DND-41 (cell line): Measurements from ENCODE around the gene MPHOSPH8.
"Not testable (repeated sequence)": the region's sequence is repeated elsewhere in the genome, so short reads cannot be mapped to it uniquely, and the experiment has no call there.

Experiments
- ATAC-seq: fragments of 200-7000 bp; cut with Tn5 transposase; 3 replicates; pipeline ENCODE4 v1.9.1; 2021; ENCODE audit warnings: low read depth; ENCODE audit not compliant: insufficient read depth
- DNase-seq: peaks from one replicate; pipeline ENCODE4 v3.0.0-alpha.2; 2020
- H2AFZ ChIP-seq: 2 replicates; pipeline ENCODE4 v1.6.0; 2012; ENCODE audit warnings: low read depth, low read length
- H3K27ac ChIP-seq: 2 replicates; pipeline ENCODE4 v1.5.1; 2012; ENCODE audit warnings: low read length, inconsistent platforms
- H3K27me3 ChIP-seq: fragments of 200-600 bp; sonication (generic); 2 replicates; pipeline ENCODE4 v1.6.0; 2012; ENCODE audit warnings: low read length, mild to moderate bottlenecking, inconsistent platforms; ENCODE audit not compliant: insufficient read depth, poor library complexity
- H3K36me3 ChIP-seq: 2 replicates; pipeline ENCODE4 v1.5.1; 2012; ENCODE audit warnings: low read length, inconsistent platforms; ENCODE audit not compliant: insufficient read depth
- H3K4me1 ChIP-seq: 2 replicates; pipeline ENCODE4 v1.5.1; 2012; ENCODE audit warnings: mild to moderate bottlenecking, low read length; ENCODE audit not compliant: insufficient read depth
- H3K4me2 ChIP-seq: 2 replicates; pipeline ENCODE4 v1.6.0; 2012; ENCODE audit warnings: mild to moderate bottlenecking, moderate library complexity, low read length, inconsistent platforms; ENCODE audit not compliant: insufficient read depth
- H3K4me3 ChIP-seq, 2 experiments: fragments of 200-600 bp in 1 of 2; shearing (Covaris generic) in 1 of 2; 2 replicates each; pipeline ENCODE4 v1.5.1; 2012 to 2016; ENCODE audit warnings: inconsistent platforms in 2 of 2, low read length in 2 of 2, mild to moderate bottlenecking in 2 of 2, low read depth in 1 of 2, moderate library complexity in 1 of 2
- H3K79me2 ChIP-seq: 2 replicates; pipeline ENCODE4 v1.6.0; 2012; ENCODE audit warnings: low read length, inconsistent platforms; ENCODE audit not compliant: insufficient read depth
- H3K9ac ChIP-seq: 2 replicates; pipeline ENCODE4 v1.6.0; 2012; ENCODE audit warnings: low read depth, mild to moderate bottlenecking, inconsistent platforms, low read length, moderate library complexity
- H3K9me3 ChIP-seq: 2 replicates; pipeline ENCODE4 v1.5.1; 2012; ENCODE audit warnings: low read length, moderate library complexity, mild to moderate bottlenecking, inconsistent platforms; ENCODE audit not compliant: insufficient read depth, severe bottlenecking
- H4K20me1 ChIP-seq: 2 replicates; pipeline ENCODE4 v1.6.0; 2012; ENCODE audit warnings: low read length; ENCODE audit not compliant: insufficient read depth
- CTCF ChIP-seq: IDR thresholded peaks from 2 replicates; pipeline ENCODE4 v1.5.1; 2012; ENCODE audit warnings: borderline replicate concordance, low read length, moderate library complexity, mild to moderate bottlenecking; ENCODE audit not compliant: poor library complexity, severe bottlenecking; ENCODE audit errors: extremely low read depth
- EZH2 ChIP-seq: IDR thresholded peaks from 3 replicates; pipeline ENCODE4 v1.6.1; 2012; ENCODE audit warnings: borderline replicate concordance, low read depth, mild to moderate bottlenecking, moderate library complexity, low read length, inconsistent platforms; ENCODE audit not compliant: severe bottlenecking

The MPHOSPH8 gene

GRCh38 chr13:19681517-19681916 lies 48.1 kb downstream of the MPHOSPH8 start:
- H3K4me1 ChIP-seq = no peaks in the 10 kb centered on the region
- no peaks in the 10 kb centered on the region for H3K27me3 ChIP-seq
- no peak for TF ChIP-seq CTCF
- no peak for TF ChIP-seq EZH2
- H4K20me1 ChIP-seq = peaks cover 3% of the 10 kb centered on the region; the same call in 1 of the 2 replicates
- no peak overlapping the region for H3K4me2 ChIP-seq
- no peak for DNase-seq
- peaks cover 43% of the 10 kb centered on the region for H3K36me3 ChIP-seq
- H3K9ac ChIP-seq = no peak overlapping the region
- H2AFZ ChIP-seq = no peak overlapping the region
- H3K27ac ChIP-seq = no peak overlapping the region
- no peaks in the 10 kb centered on the region for H3K9me3 ChIP-seq
- ATAC-seq = peak; percentile 56; the same call in 1 of the 3 replicates
- no peak overlapping the region for H3K4me3 ChIP-seq
- H3K79me2 ChIP-seq = peaks cover 15% of the 10 kb centered on the region

GRCh38 chr13:19685034-19685433 lies 51.6 kb downstream of the MPHOSPH8 start:
- no peaks in the 10 kb centered on the region for H3K27me3 ChIP-seq
- H3K4me2 ChIP-seq = no peak overlapping the region
- H3K4me3 ChIP-seq = no peak overlapping the region
- H2AFZ ChIP-seq = no peak overlapping the region
- no peak for ATAC-seq
- no peak for DNase-seq
- no peaks in the 10 kb centered on the region for H3K4me1 ChIP-seq
- H3K9ac ChIP-seq = no peak overlapping the region
- peaks cover 27% of the 10 kb centered on the region for H3K36me3 ChIP-seq
- no peaks in the 10 kb centered on the region for H3K9me3 ChIP-seq
- 0 out of 2 replicates have a peak, but pooled peaks cover 3% of the 10 kb centered on the region for H4K20me1 ChIP-seq
- H3K79me2 ChIP-seq = peaks cover 18% of the 10 kb centered on the region
- no peak overlapping the region for H3K27ac ChIP-seq
- TF ChIP-seq EZH2 (no peak), CTCF (no peak)

GRCh38 chr13:19685437-19685836 lies 52.0 kb downstream of the MPHOSPH8 start:
- ATAC-seq = no peak
- 0 out of 2 replicates have a peak, but pooled peaks cover 3% of the 10 kb centered on the region for H4K20me1 ChIP-seq
- no peak overlapping the region for H3K4me2 ChIP-seq
- H2AFZ ChIP-seq = no peak overlapping the region
- no peak for DNase-seq
- no peak overlapping the region for H3K27ac ChIP-seq
- no peaks in the 10 kb centered on the region for H3K4me1 ChIP-seq
- H3K36me3 ChIP-seq = peaks cover 28% of the 10 kb centered on the region
- H3K4me3 ChIP-seq = no peak overlapping the region
- no peak overlapping the region for H3K9ac ChIP-seq
- no peaks in the 10 kb centered on the region for H3K27me3 ChIP-seq
- TF ChIP-seq CTCF (no peak), EZH2 (no peak)
- no peaks in the 10 kb centered on the region for H3K9me3 ChIP-seq
- peaks cover 16% of the 10 kb centered on the region for H3K79me2 ChIP-seq

GRCh38 chr13:19691447-19691846 lies 58.0 kb downstream of the MPHOSPH8 start:
- H3K4me3 ChIP-seq, H3K9ac ChIP-seq, ATAC-seq, H2AFZ ChIP-seq, H3K4me2 ChIP-seq, DNase-seq, H4K20me1 ChIP-seq, H3K27me3 ChIP-seq, H3K9me3 ChIP-seq, H3K27ac ChIP-seq, H3K4me1 ChIP-seq, H3K79me2 ChIP-seq: not testable (repeated sequence)
- peaks cover 34% of the 10 kb centered on the region for H3K36me3 ChIP-seq
